ENCODE measurements around the gene ZNF784. TPM values are rescaled to one million over a fixed set of nuclear protein-coding genes. Genes with fewer than 3 reads are reported as not detected.

Gene ZNF784
- total and polyA plus RNA-seq, 9 of the 15 experiments (the other 6 are each of a cell fraction or from before 2014, with no cell fraction given): 0.14 to 6.1 (median 2.1) TPM

DNA sequence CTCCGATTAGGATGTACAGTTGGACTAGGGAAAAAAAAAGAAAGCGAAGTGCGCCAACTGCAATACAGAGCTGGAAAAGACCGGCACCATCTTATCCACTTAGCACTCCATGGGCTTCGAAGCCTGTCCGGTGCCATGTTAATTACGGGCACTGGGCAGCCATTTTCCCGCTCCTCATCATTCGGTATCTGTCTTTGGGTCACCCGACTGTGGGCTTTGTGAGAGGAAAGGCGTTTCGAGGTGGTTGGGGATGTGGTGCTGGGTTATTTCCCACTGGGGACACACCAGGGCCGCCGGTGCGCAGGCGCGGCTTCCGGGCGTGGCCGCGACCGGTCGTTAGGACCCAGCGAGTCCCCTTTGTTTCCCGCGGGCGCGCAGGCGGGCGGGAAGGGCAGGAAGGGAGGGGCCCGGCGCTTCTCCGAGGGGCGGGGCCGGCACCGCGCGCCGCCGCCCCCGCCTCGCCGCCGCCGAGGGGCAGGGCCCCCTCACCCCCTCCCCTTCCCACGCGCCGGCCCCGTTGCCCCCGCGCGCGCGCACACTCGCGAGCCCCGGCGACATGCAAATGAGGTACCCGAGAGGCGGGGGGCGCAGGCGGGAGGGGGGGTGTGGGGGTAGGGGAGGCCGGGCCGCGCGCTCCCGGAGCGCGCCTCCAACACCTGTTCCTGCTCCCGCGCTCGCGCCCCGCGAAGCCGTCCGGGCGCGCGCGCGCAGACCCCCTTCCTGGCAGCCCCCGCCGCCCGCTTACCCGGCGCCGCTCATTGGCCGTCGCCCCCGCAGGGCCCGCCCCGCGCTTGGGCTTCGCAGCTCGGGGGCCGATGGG is 24.3 kb downstream of the ZNF784 start, which contains the start of gene ZNF524 (continued):
- TF ChIP-seq CBX5 (IDR thresholded peaks at IDR 0.05; ENCODE audit: borderline replicate concordance, low read depth): no peak
- peak; percentile 44; the same call in 1 of the 2 replicates for TF ChIP-seq PHF8 (IDR thresholded peaks at IDR 0.05; ENCODE audit: borderline replicate concordance, low read length)
- no peak for TF ChIP-seq SMARCE1 (IDR thresholded peaks at IDR 0.05)
- TF ChIP-seq, protein P1, sequence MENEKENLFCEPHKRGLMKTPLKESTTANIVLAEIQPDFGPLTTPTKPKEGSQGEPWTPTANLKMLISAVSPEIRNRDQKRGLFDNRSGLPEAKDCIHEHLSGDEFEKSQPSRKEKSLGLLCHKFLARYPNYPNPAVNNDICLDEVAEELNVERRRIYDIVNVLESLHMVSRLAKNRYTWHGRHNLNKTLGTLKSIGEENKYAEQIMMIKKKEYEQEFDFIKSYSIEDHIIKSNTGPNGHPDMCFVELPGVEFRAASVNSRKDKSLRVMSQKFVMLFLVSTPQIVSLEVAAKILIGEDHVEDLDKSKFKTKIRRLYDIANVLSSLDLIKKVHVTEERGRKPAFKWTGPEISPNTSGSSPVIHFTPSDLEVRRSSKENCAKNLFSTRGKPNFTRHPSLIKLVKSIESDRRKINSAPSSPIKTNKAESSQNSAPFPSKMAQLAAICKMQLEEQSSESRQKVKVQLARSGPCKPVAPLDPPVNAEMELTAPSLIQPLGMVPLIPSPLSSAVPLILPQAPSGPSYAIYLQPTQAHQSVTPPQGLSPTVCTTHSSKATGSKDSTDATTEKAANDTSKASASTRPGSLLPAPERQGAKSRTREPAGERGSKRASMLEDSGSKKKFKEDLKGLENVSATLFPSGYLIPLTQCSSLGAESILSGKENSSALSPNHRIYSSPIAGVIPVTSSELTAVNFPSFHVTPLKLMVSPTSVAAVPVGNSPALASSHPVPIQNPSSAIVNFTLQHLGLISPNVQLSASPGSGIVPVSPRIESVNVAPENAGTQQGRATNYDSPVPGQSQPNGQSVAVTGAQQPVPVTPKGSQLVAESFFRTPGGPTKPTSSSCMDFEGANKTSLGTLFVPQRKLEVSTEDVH (IDR thresholded peaks at IDR 0.05; ENCODE audit: low read depth, partially characterized antibody): peak; percentile 98
- TF ChIP-seq ZNF764 (CRISPR knock-in tag; IDR thresholded peaks at IDR 0.05; ENCODE audit: low read depth): no peak
- peak; percentile 65 for TF ChIP-seq RBM25 (IDR thresholded peaks at IDR 0.05; ENCODE audit: low read depth, low read length, severe bottlenecking)
- TF ChIP-seq MAZ (CRISPR knock-in tag; conservative IDR thresholded peaks at IDR 0.05 in 1 of 2, IDR thresholded peaks at IDR 0.05 in 1 of 2): peak in 1 of 2 experiments; percentile 96; a peak in 3 of 4 replicates
- TF ChIP-seq SIN3A (IDR thresholded peaks at IDR 0.05; ENCODE audit: borderline replicate concordance in 2 of 2, control insufficient read depth in 1 of 2, low read depth in 2 of 2, low read length in 2 of 2): peak; percentile 16 to 51; a peak in 1 of 4 replicates
- TF ChIP-seq, protein P2, sequence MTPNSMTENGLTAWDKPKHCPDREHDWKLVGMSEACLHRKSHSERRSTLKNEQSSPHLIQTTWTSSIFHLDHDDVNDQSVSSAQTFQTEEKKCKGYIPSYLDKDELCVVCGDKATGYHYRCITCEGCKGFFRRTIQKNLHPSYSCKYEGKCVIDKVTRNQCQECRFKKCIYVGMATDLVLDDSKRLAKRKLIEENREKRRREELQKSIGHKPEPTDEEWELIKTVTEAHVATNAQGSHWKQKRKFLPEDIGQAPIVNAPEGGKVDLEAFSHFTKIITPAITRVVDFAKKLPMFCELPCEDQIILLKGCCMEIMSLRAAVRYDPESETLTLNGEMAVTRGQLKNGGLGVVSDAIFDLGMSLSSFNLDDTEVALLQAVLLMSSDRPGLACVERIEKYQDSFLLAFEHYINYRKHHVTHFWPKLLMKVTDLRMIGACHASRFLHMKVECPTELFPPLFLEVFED (CRISPR knock-in tag; conservative IDR thresholded peaks at IDR 0.05): 0 out of 2 replicates have a peak, but pooled peaks have one; percentile 54
- peak; percentile 65 for TF ChIP-seq SOX6 (IDR thresholded peaks at IDR 0.05)

All from K562 (cell line).